ENCODE results near the gene ETF1.
A peak's percentile ranks its signal among the peaks of the same experiment; 100 is the strongest.

Gene ETF1

GRCh38 chr5:138459311-138459933 is 83.6 kb downstream of the ETF1 start:
- peak; percentile 87 for DNase-seq

GRCh38 chr5:138458856-138459255 is 84.2 kb downstream of the ETF1 start:
- DNase-seq = no peak

GRCh38 chr5:138458384-138458783 is 84.7 kb downstream of the ETF1 start:
- DNase-seq = no peak

- no peak for DNase-seq
These were observed 85.3 kb downstream of the ETF1 start for GRCh38 chr5:138457531-138458275.
